A673 (cell line): ENCODE data around the gene PRAC2. TPM values are rescaled to one million over a fixed set of nuclear protein-coding genes. Genes with fewer than 3 reads are reported as not detected.

Experiments
- BruUV-seq: library from RNA; stranded (reverse); fragments of 400-500 nt; replicated peaks from 2 replicates; lab custom pipeline; 2021; lab: Mats Ljungman, UMichigan
- CTCF ChIA-PET: fragments of 300-600 bp; sonication (Branson Sonifier 250); formaldehyde crosslinking; loops from one replicate; lab custom pipeline; 2022; ENCODE audit warnings: antibody characterized with exemption; lab: Charles Lee
- POLR2A ChIA-PET: fragments of 300-600 bp; sonication (Branson Sonifier 250); formaldehyde crosslinking; loops from one replicate; lab custom pipeline; 2022; ENCODE audit warnings: antibody characterized with exemption; ENCODE audit not compliant: low non-redundant PET; lab: Charles Lee
- DNase-seq: peaks from one replicate; pipeline ENCODE4 v3.0.0-alpha.2; 2015; ENCODE audit warnings: low spot score
- H3K27ac ChIP-seq: fragments of 200-600 bp; sonication (generic); 2 replicates; pipeline ENCODE4 v1.5.1; 2016; ENCODE audit warnings: mixed run types, low read depth, mild to moderate bottlenecking, mixed read lengths, antibody characterized with exemption, low read length; ENCODE audit not compliant: poor library complexity, severe bottlenecking
- H3K27me3 ChIP-seq: fragments of 200-600 bp; sonication (generic); replicated peaks from 2 replicates; pipeline ENCODE4 v1.6.1; 2017; ENCODE audit warnings: mixed run types, low read depth, mild to moderate bottlenecking, mixed read lengths, antibody characterized with exemption, low read length; ENCODE audit not compliant: insufficient read depth, poor library complexity
- H3K36me3 ChIP-seq: fragments of 200-600 bp; sonication (generic); 2 replicates; pipeline ENCODE4 v1.6.1; 2016; ENCODE audit warnings: mixed run types, mild to moderate bottlenecking, mixed read lengths, antibody characterized with exemption, low read length; ENCODE audit not compliant: insufficient read depth, poor library complexity, severe bottlenecking
- H3K4me1 ChIP-seq: fragments of 200-600 bp; sonication (generic); 2 replicates; pipeline ENCODE4 v1.6.1; 2017; ENCODE audit warnings: mixed run types, mild to moderate bottlenecking, mixed read lengths, antibody characterized with exemption, low read length; ENCODE audit not compliant: insufficient read depth, poor library complexity, severe bottlenecking
- H3K4me3 ChIP-seq: fragments of 200-600 bp; sonication (generic); 2 replicates; pipeline ENCODE4 v1.5.1; 2016; ENCODE audit warnings: low read depth, mixed run types, mild to moderate bottlenecking, mixed read lengths, low read length; ENCODE audit not compliant: poor library complexity, severe bottlenecking
- H3K9me3 ChIP-seq: fragments of 200-600 bp; sonication (generic); 2 replicates; pipeline ENCODE4 v1.6.1; 2016; ENCODE audit warnings: mixed run types, low read depth, mild to moderate bottlenecking, mixed read lengths, antibody characterized with exemption, low read length; ENCODE audit not compliant: poor library complexity, severe bottlenecking
- CTCF ChIP-seq: fragments of 300-800, 200-600 bp; sonication (generic); conservative IDR thresholded peaks from 2 replicates; pipeline ENCODE4 v1.5.1; 2017; ENCODE audit warnings: low read depth, mild to moderate bottlenecking, antibody characterized with exemption, low read length, moderate library complexity, mixed read lengths
- EZH2 ChIP-seq: fragments of 200-600 bp; sonication (generic); IDR thresholded peaks from 2 replicates; pipeline ENCODE4 v1.6.1; 2017; ENCODE audit warnings: borderline replicate concordance, low read depth, mild to moderate bottlenecking, mixed read lengths, antibody characterized with exemption, low read length; ENCODE audit not compliant: poor library complexity, severe bottlenecking
- intact Hi-C: fragments of 100-400 bp; cut with micrococcal nuclease; formaldehyde crosslinking; loops from one replicate; pipeline ENCODE4 v1.10.0; 2022; ENCODE audit not compliant: unreplicated experiment
- total RNA-seq: library from RNA; stranded (reverse); gene quantifications from 2 replicates; pipeline ENCODE4 v1.2.3, GENCODE V29; 2021

PRAC2 gene
- total RNA-seq, 1 experiment from 2014 or later: 25.5 TPM

DNA sequence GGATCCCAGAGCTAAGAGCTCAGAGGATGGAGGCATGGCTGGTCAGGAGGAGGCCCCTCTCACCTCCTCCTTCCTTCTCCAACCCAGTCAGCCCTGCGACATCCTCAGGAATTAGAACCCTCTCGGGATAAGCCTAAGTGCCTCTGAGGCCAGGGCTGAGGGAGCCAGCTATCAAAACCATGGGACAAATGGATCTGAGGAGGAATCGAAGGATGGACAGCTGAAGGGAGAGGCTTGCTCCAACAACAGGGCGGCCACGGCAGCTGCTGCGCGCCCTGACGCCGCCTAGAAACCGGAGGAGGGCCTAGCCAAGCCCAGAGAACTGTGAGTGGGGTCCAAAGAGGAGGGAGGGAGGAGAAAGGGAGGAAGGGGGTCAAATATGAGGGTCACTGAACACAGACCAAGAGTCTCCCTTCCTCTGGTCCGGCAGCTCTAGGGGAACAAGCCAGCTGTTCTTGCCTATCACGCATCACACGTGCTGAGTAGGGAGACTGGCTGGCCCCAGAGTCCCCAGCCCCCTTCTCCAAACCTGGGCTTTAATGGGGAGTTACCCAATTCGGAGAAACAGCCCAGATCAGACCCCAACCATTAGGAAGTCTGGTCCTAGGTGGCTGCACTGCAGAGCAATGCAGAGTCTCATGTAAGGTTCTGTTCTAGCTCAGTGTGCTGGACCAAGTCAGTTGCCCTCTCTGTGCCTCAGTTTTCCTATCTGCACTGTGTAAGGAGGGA lies 11.5 kb downstream of the PRAC2 start:
- TF ChIP-seq EZH2: no peak
- TF ChIP-seq CTCF: no peak
- no TSS peak for BruUV-seq
- peaks cover 12% of the 10 kb centered on the region for H3K4me1 ChIP-seq
- ChIA-PET CTCF (no interaction called here), POLR2A (no interaction called here)
- H3K4me3 ChIP-seq: no peak overlapping the region
- H3K27me3 ChIP-seq: no peaks in the 10 kb centered on the region
- intact Hi-C loops: no loop called here
- H3K27ac ChIP-seq: no peak overlapping the region
- DNase-seq: no peak
- H3K9me3 ChIP-seq: no peaks in the 10 kb centered on the region
- H3K36me3 ChIP-seq: no peaks in the 10 kb centered on the region

DNA sequence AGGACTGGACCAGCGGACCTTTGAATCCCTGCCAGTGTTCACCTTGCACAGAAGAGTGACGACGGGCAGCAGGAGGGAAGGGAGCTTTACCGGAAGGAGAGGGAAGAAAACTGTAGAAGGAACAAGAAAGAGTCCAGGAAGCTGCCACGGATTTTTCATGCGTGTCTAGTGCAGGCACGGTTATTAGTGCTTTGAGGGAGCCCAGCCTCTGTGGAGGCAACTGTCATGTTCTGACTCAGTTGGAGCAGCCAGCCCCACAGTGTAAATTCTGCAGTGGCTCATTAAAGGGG lies 12.0 kb downstream of the PRAC2 start:
- Histone ChIP-seq H3K9me3 (no peaks in the 10 kb centered on the region), H3K27me3 (no peaks in the 10 kb centered on the region), H3K4me3 (no peak overlapping the region), H3K27ac (no peak overlapping the region), H3K4me1 (peaks cover 7% of the 10 kb centered on the region), H3K36me3 (no peaks in the 10 kb centered on the region)
- no peak for TF ChIP-seq EZH2
- no peak for TF ChIP-seq CTCF
- intact Hi-C loops: no loop called here
- BruUV-seq: no TSS peak
- ChIA-PET POLR2A (no interaction called here), CTCF (no interaction called here)
- DNase-seq: no peak

GRCh38 chr17:48737330-48738043 lies 14.5 kb downstream of the PRAC2 start:
- ChIA-PET POLR2A (interaction anchor here (0.6 kb wide), 1 partner anchor 128 kb away, joined by 3 read pairs; no protein-coding TSS in a partner anchor), CTCF (no interaction called here)
- Histone ChIP-seq H3K36me3 (no peaks in the 10 kb centered on the region), H3K27me3 (no peaks in the 10 kb centered on the region), H3K4me3 (no peak overlapping the region), H3K27ac (no peak overlapping the region), H3K4me1 (no peaks in the 10 kb centered on the region), H3K9me3 (no peaks in the 10 kb centered on the region)
- TF ChIP-seq EZH2: no peak
- no peak for TF ChIP-seq CTCF
- BruUV-seq: no TSS peak
- no peak for DNase-seq
- intact Hi-C loops: no loop called here
